K562 (cell line): ENCODE results near the gene RIPOR1. TPM values are rescaled to one million over a fixed set of nuclear protein-coding genes. Genes with fewer than 3 reads are reported as not detected.

Source experiments
- ATAC-seq: fragments of 200-7000 bp; cut with Tn5 transposase; 3 replicates; pipeline ENCODE4 v1.9.1; 2020; ENCODE audit warnings: moderate library complexity
- BruUV-seq: library from RNA; stranded (reverse); fragments of 400-500 nt; replicated peaks from 2 replicates; lab custom pipeline; 2021; lab: Mats Ljungman, UMichigan
- CTCF ChIA-PET: fragments of 300-600 bp; formaldehyde crosslinking; extraction: SDS; loops from one replicate; lab custom pipeline; 2021; ENCODE audit warnings: low intra/inter-chr PET ratio; lab: Yijun Ruan, JAX
- POLR2A ChIA-PET: fragments of 300-600, 350-650 bp; sonication (Branson Sonifier 250); formaldehyde crosslinking; extraction: SDS; loops from one replicate; lab custom pipeline; 2021; ENCODE audit warnings: antibody characterized with exemption, inconsistent platforms; lab: Yijun Ruan, JAX
- DNase-seq, 4 experiments: peaks; one replicate each; pipeline versions ENCODE4 v3.0.0 to v3.0.0-alpha.2; 2011 to 2018; ENCODE audit warnings: low spot score in 3 of 4, mixed read lengths in 3 of 4; ENCODE audit errors: extremely low read depth in 1 of 4
- FAIRE-seq: peaks from 2 replicates; lab custom pipeline; 2011; peaks lifted over from hg19 to GRCh38; lab: Jason Lieb, UNC
- H2AFZ ChIP-seq: 2 replicates; pipeline ENCODE4 v1.6.0; 2011; ENCODE audit warnings: low read depth, low read length, control low read depth, inconsistent platforms
- H3K27ac ChIP-seq: fragments of 200-600 bp; 3 replicates; pipeline ENCODE4 v1.8.0; 2011; ENCODE audit warnings: low read depth, mild to moderate bottlenecking, control low read depth, inconsistent platforms, low read length, moderate library complexity, mixed read lengths; ENCODE audit errors: extremely low read depth
- H3K27me3 ChIP-seq, 2 experiments: fragments of 300-600 bp in 1 of 2; 2 replicates in 1 of 2; 3 replicates in 1 of 2; pipeline versions ENCODE4 v1.6.0 to v1.8.0; 2011; ENCODE audit warnings: inconsistent platforms in 2 of 2, low read length in 2 of 2, mild to moderate bottlenecking in 1 of 2, mixed read lengths in 1 of 2, moderate library complexity in 1 of 2; ENCODE audit not compliant: control insufficient read depth in 2 of 2, insufficient read depth in 2 of 2
- H3K36me3 ChIP-seq: fragments of 300-600 bp; 3 replicates; pipeline ENCODE4 v1.8.0; 2011; ENCODE audit warnings: mild to moderate bottlenecking, low read length, inconsistent platforms; ENCODE audit not compliant: control insufficient read depth, insufficient read depth
- H3K4me1 ChIP-seq, 2 experiments: fragments of 200-600 bp in 1 of 2; replicated peaks in 1 of 2; 2 replicates in 1 of 2; 3 replicates in 1 of 2; pipeline versions ENCODE4 v1.5.1 to v1.8.0; 2011; ENCODE audit warnings: inconsistent platforms in 2 of 2, low read length in 2 of 2, mild to moderate bottlenecking in 1 of 2, mixed read lengths in 1 of 2, moderate library complexity in 1 of 2; ENCODE audit not compliant: control insufficient read depth in 2 of 2, insufficient read depth in 2 of 2
- H3K4me2 ChIP-seq: 2 replicates; pipeline ENCODE4 v1.6.1; 2011; ENCODE audit warnings: low read length, control low read depth, inconsistent platforms, mixed read lengths; ENCODE audit not compliant: insufficient read depth
- H3K4me3 ChIP-seq: fragments of 200-600 bp; sonication (generic), shearing (Covaris generic); 2 replicates; pipeline ENCODE4 v1.5.1; 2016; ENCODE audit warnings: control low read depth, inconsistent platforms
- H3K79me2 ChIP-seq: fragments of 200-600 bp; 3 replicates; pipeline ENCODE4 v1.8.0; 2011; ENCODE audit warnings: low read length, inconsistent platforms; ENCODE audit not compliant: control insufficient read depth, insufficient read depth
- H3K9ac ChIP-seq, 2 experiments: 2 replicates each; pipeline versions ENCODE4 v1.6.0 to v1.6.1; 2011; ENCODE audit warnings: low read depth in 2 of 2, low read length in 2 of 2, control low read depth in 1 of 2, inconsistent platforms in 1 of 2, mild to moderate bottlenecking in 1 of 2, mixed read lengths in 1 of 2; ENCODE audit not compliant: insufficient read depth in 1 of 2
- H3K9me1 ChIP-seq: one replicate; pipeline ENCODE4 v1.6.0; 2011; ENCODE audit warnings: inconsistent platforms, mild to moderate bottlenecking, low read length, moderate library complexity; ENCODE audit not compliant: control insufficient read depth, insufficient read depth
- H3K9me3 ChIP-seq: replicated peaks from 2 replicates; pipeline ENCODE4 v1.5.1; 2011; ENCODE audit warnings: low read depth, low read length, inconsistent platforms; ENCODE audit not compliant: control insufficient read depth, insufficient read depth
- H4K20me1 ChIP-seq: replicated peaks from 2 replicates; pipeline ENCODE4 v1.6.1; 2011; ENCODE audit warnings: low read length, inconsistent platforms, mixed read lengths; ENCODE audit not compliant: control insufficient read depth, insufficient read depth
- KLF1 ChIP-seq: fragments of 450-650 bp; IDR thresholded peaks from 2 replicates; pipeline ENCODE4 v1.6.1; 2016; ENCODE audit warnings: missing genetic modification characterization, missing compliant biosample characterization
- NCOA1 ChIP-seq: fragments of 450-650 bp; IDR thresholded peaks from 2 replicates; pipeline ENCODE4 v1.6.1; 2016; ENCODE audit warnings: low read depth
- SPI1 ChIP-seq: IDR thresholded peaks from 2 replicates; pipeline ENCODE4 v1.6.1; 2011; ENCODE audit warnings: low read depth, low read length, control low read depth, borderline replicate concordance
- ZNF644 ChIP-seq: fragments of 200-800 bp; sonication (Bioruptor generic); IDR thresholded peaks from 2 replicates; pipeline ENCODE4 v1.6.1; 2016; ENCODE audit warnings: low read depth, missing genetic modification characterization, missing compliant biosample characterization
- WGBS: fragments of 100-300 bp; shearing (Covaris generic); methylation state at CpG from one replicate; pipeline ENCODE4 v1.1.6; 2016; ENCODE audit warnings: low coverage, mixed read lengths; ENCODE audit not compliant: insufficient coverage; ENCODE audit errors: missing lambda C conversion rate; 5-methylcytosine and 5-hydroxymethylcytosine counted together
- in situ Hi-C: fragments of 300-500 bp; cut with MboI; formaldehyde crosslinking; loops from 4 replicates; pipeline ENCODE4 v1.15.0; 2018; ENCODE audit warnings: inconsistent platforms, mixed read lengths
- intact Hi-C: fragments of 100-400 bp; cut with micrococcal nuclease; formaldehyde crosslinking; loops from 2 replicates; pipeline ENCODE4 v1.14.2; 2022
- polyA plus RNA-seq, 8 experiments: library from polyadenylated mRNA; depleted of rRNA in 4 of 8; stranded (reverse) in 5 of 8; unstranded in 3 of 8; fragments of >200 nt; fragmentation: Nextera tagmentation in 2 of 8; fragmentation: Illumina TruSeq in 1 of 8; extraction: Ambion mirVana in 2 of 8; extraction: Trizol in 1 of 8; gene quantifications; 2 replicates each; pipeline versions ENCODE4 v1.2.1 to v1.2.3, GENCODE V29; 2011 to 2014; ENCODE audit warnings: inconsistent platforms in 1 of 8, missing spikeins in 1 of 8
- total RNA-seq, 7 experiments: library from RNA; depleted of rRNA in 6 of 7; stranded (reverse); fragments of >200 nt in 6 of 7; fragmentation: Illumina TruSeq in 2 of 7; extraction: Trizol in 2 of 7; gene quantifications; 2 replicates each; pipeline versions ENCODE4 v1.2.1 to v1.2.3, GENCODE V29; 2011 to 2021; ENCODE audit warnings: low replicate concordance in 1 of 7

The RIPOR1 gene
- total and polyA plus RNA-seq, 9 of the 15 experiments (the other 6 are each of a cell fraction or from before 2014, with no cell fraction given), result 0.36 to 31.1 (median 3.0) TPM

GRCh38 chr16:67549240-67549639 is 20.6 kb downstream of the RIPOR1 start:
- Histone ChIP-seq H3K27me3 (no peaks in the 10 kb centered on the region), H2AFZ (no peak overlapping the region), H3K9ac (peak overlapping the region in 1 of 2 experiments; percentile 77; a peak in 1 of 4 replicates), H3K4me3 (no peak overlapping the region), H3K9me3 (no peaks in the 10 kb centered on the region), H3K36me3 (peaks cover 27% of the 10 kb centered on the region; the same call in 1 of the 3 replicates), H3K9me1 (no peaks in the 10 kb centered on the region), H3K4me2 (no peak overlapping the region), H3K27ac (no peak overlapping the region), H3K79me2 (no peaks in the 10 kb centered on the region), H3K4me1 (peaks cover 0 to 21% of the 10 kb centered on the region in 2 experiments; a peak in 2 of 5 replicates), H4K20me1 (no peaks in the 10 kb centered on the region)
- WGBS, result 52% methylated on average over 4 of the region's 4 CpGs
- intact Hi-C loops (no loop called here), in situ Hi-C loops (no loop called here)
- ATAC-seq, result no peak
- ChIA-PET CTCF (no interaction called here), POLR2A (interaction anchor here (0.6 kb wide), 1 partner anchor 303 kb away, joined by 3 read pairs; no protein-coding TSS in a partner anchor)
- TF ChIP-seq KLF1 (tag), result no peak
- no peak for FAIRE-seq
- DNase-seq, result no peak
- no TSS peak for BruUV-seq

GRCh38 chr16:67549936-67550335 is 21.3 kb downstream of the RIPOR1 start:
- 15% methylated on average over 1 of the region's 1 CpG for WGBS
- peaks cover 26% of the 10 kb centered on the region; the same call in 1 of the 3 replicates for H3K36me3 ChIP-seq
- CTCF ChIA-PET, result no interaction called here
- no peaks in the 10 kb centered on the region for H3K27me3 ChIP-seq
- DNase-seq (no peak), ATAC-seq (no peak), FAIRE-seq (no peak)
- no peak overlapping the region for H2AFZ ChIP-seq
- no peaks in the 10 kb centered on the region for H3K9me3 ChIP-seq
- peaks cover 0 to 21% of the 10 kb centered on the region in 2 experiments; a peak in 2 of 5 replicates for H3K4me1 ChIP-seq
- no peaks in the 10 kb centered on the region for H4K20me1 ChIP-seq
- H3K27ac ChIP-seq, result no peak overlapping the region
- POLR2A ChIA-PET, result interaction anchor here (1.1 kb wide), 1 partner anchor 9 kb away, joined by 3 read pairs; no protein-coding TSS in a partner anchor
- no peaks in the 10 kb centered on the region for H3K79me2 ChIP-seq
- no peaks in the 10 kb centered on the region for H3K9me1 ChIP-seq
- intact Hi-C loops, result no loop called here
- H3K4me3 ChIP-seq, result no peak overlapping the region
- H3K4me2 ChIP-seq, result no peak overlapping the region
- no TSS peak for BruUV-seq
- in situ Hi-C loops, result no loop called here
- H3K9ac ChIP-seq, result no peak overlapping the region
- TF ChIP-seq SPI1 (no peak), ZNF644 (tag) (no peak), NCOA1 (no peak)
